HUES6 (cell line): Measurements from ENCODE around the gene ZNF527.
"Not testable (repeated sequence)": the region's sequence is repeated elsewhere in the genome, so short reads cannot be mapped to it uniquely, and the experiment has no call there.

Experiments used
- H3K27ac ChIP-seq: 2 replicates; pipeline ENCODE4 v1.7.0; 2013; ENCODE audit warnings: low read depth, mild to moderate bottlenecking, low read length, inconsistent platforms
- H3K27me3 ChIP-seq: 2 replicates; pipeline ENCODE4 v1.6.1; 2013; ENCODE audit warnings: low read length; ENCODE audit not compliant: control insufficient read depth, insufficient read depth
- H3K36me3 ChIP-seq: 2 replicates; pipeline ENCODE4 v1.6.1; 2013; ENCODE audit warnings: low read length; ENCODE audit not compliant: control insufficient read depth, insufficient read depth
- H3K4me1 ChIP-seq: 2 replicates; pipeline ENCODE4 v1.6.1; 2013; ENCODE audit warnings: low read length; ENCODE audit not compliant: control insufficient read depth, insufficient read depth
- H3K4me3 ChIP-seq: 2 replicates; pipeline ENCODE4 v1.5.1; 2013; ENCODE audit warnings: low read depth, low read length
- H3K9ac ChIP-seq: one replicate; pipeline ENCODE4 v1.6.1; 2013; ENCODE audit warnings: mild to moderate bottlenecking, low read length
- H3K9me3 ChIP-seq: 2 replicates; pipeline ENCODE4 v1.6.1; 2013; ENCODE audit warnings: low read depth, low read length; ENCODE audit not compliant: control insufficient read depth, insufficient read depth

Gene ZNF527

DNA sequence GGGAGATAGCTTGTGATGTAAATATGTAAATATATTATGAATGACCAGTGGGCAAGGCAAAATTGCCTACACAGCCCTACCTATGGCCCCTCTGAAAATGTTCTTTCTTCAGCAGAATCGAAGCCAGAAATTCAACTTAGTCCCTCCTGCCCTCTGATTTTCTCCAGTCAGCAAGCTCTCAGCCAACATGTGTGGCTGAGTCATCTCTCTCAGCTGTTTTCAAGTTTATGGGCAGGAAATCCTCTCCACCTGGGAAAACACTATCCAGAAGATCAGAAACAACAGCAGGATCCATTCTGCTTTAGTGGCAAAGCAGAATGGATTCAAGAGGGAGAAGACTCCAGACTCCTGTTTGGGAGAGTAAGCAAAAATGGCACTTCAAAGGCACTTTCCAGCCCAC lies 8.9 kb upstream of the ZNF527 start:
- peaks cover 63% of the 10 kb centered on the region for H3K36me3 ChIP-seq
- no peak overlapping the region for H3K4me3 ChIP-seq
- no peaks in the 10 kb centered on the region for H3K4me1 ChIP-seq
- no peak overlapping the region for H3K9ac ChIP-seq
- peaks cover 35% of the 10 kb centered on the region for H3K9me3 ChIP-seq
- no peak overlapping the region for H3K27ac ChIP-seq
- no peaks in the 10 kb centered on the region for H3K27me3 ChIP-seq

- H3K4me1 ChIP-seq: no peaks in the 10 kb centered on the region
- peaks cover 35% of the 10 kb centered on the region for H3K9me3 ChIP-seq
- no peaks in the 10 kb centered on the region for H3K27me3 ChIP-seq
- peaks cover 58% of the 10 kb centered on the region for H3K36me3 ChIP-seq
- no peak overlapping the region for H3K9ac ChIP-seq
- no peak overlapping the region for H3K27ac ChIP-seq
- no peak overlapping the region for H3K4me3 ChIP-seq
Measured at GRCh38 chr19:37362733-37363132, 8.2 kb upstream of the ZNF527 start.

DNA sequence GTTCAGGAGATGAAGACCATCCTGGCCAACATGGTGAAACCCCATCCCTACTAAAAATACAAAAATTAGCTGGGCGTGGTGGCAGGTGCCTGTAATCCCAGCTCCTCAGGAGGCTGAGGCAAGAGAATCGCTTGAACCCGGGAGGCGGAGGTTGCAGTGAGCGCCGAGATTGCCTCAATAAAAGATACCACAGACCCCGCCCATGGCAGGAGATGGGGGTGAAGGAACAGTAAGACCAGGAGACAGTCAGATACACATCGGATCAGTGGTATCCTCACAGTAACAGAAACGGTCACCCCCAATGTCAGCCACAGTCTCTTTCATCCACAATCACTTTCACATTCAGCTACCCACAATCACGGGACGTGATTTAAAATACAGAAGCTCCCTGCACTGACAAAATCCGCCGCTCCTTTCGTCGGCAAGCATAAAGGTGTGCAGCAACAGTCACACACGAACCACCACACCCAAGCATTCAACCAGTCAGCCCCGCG lies 466 bp upstream of the ZNF527 start:
- H3K4me3 ChIP-seq: peak overlapping the region; percentile 84
- not testable (repeated sequence) for H3K27me3 ChIP-seq, H3K9me3 ChIP-seq, H3K4me1 ChIP-seq, H3K27ac ChIP-seq
- H3K9ac ChIP-seq: peak overlapping the region; percentile 63
- peaks cover 11% of the 10 kb centered on the region for H3K36me3 ChIP-seq

DNA sequence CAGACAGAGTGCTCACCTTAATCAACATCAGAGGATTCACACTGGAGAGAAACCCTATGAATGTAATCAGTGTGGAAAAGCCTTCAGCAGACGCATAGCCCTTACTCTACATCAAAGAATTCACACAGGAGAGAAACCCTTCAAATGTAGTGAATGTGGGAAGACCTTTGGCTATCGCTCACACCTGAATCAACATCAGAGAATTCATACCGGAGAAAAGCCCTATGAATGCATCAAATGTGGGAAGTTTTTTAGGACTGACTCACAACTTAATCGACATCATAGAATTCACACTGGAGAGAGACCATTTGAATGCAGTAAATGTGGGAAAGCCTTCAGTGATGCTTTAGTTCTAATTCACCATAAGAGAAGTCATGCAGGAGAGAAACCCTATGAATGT lies 18.3 kb downstream of the ZNF527 start:
- H3K27me3 ChIP-seq: no peaks in the 10 kb centered on the region
- no peak overlapping the region for H3K27ac ChIP-seq
- peaks cover 45% of the 10 kb centered on the region for H3K36me3 ChIP-seq
- H3K4me1 ChIP-seq: no peaks in the 10 kb centered on the region
- no peak overlapping the region for H3K4me3 ChIP-seq
- no peak overlapping the region for H3K9ac ChIP-seq
- peaks cover 74% of the 10 kb centered on the region for H3K9me3 ChIP-seq

- H3K4me1 ChIP-seq, H3K27me3 ChIP-seq, H3K4me3 ChIP-seq, H3K9ac ChIP-seq, H3K27ac ChIP-seq: not testable (repeated sequence)
- Histone ChIP-seq H3K36me3 (peaks cover 32% of the 10 kb centered on the region), H3K9me3 (peaks cover 69% of the 10 kb centered on the region)
Measured at GRCh38 chr19:37391399-37391798, 20.5 kb downstream of the ZNF527 start.

GRCh38 chr19:37401078-37401477 lies 30.2 kb downstream of the ZNF527 start:
- Histone ChIP-seq H3K27me3 (no peaks in the 10 kb centered on the region), H3K36me3 (no peaks in the 10 kb centered on the region), H3K4me1 (no peaks in the 10 kb centered on the region), H3K9me3 (peaks cover 69% of the 10 kb centered on the region), H3K27ac (no peak overlapping the region), H3K4me3 (no peak overlapping the region), H3K9ac (no peak overlapping the region)

- Histone ChIP-seq H3K27me3 (no peaks in the 10 kb centered on the region), H3K4me1 (no peaks in the 10 kb centered on the region), H3K36me3 (no peaks in the 10 kb centered on the region), H3K9ac (no peak overlapping the region), H3K9me3 (peaks cover 74% of the 10 kb centered on the region), H3K27ac (no peak overlapping the region), H3K4me3 (no peak overlapping the region)
Measured at GRCh38 chr19:37403403-37403802, 32.5 kb downstream of the ZNF527 start.

- H3K27me3 ChIP-seq, H3K4me3 ChIP-seq, H3K36me3 ChIP-seq, H3K27ac ChIP-seq, H3K4me1 ChIP-seq, H3K9ac ChIP-seq: not testable (repeated sequence)
- H3K9me3 ChIP-seq: peaks cover 72% of the 10 kb centered on the region
Measured at GRCh38 chr19:37406140-37406846, 35.4 kb downstream of the ZNF527 start.

- Histone ChIP-seq H3K4me1 (no peaks in the 10 kb centered on the region), H3K4me3 (no peak overlapping the region), H3K9me3 (peaks cover 86% of the 10 kb centered on the region), H3K36me3 (peaks cover 28% of the 10 kb centered on the region), H3K27me3 (no peaks in the 10 kb centered on the region), H3K27ac (no peak overlapping the region), H3K9ac (no peak overlapping the region)
Measured at GRCh38 chr19:37412700-37413099, 41.8 kb downstream of the ZNF527 start.

DNA sequence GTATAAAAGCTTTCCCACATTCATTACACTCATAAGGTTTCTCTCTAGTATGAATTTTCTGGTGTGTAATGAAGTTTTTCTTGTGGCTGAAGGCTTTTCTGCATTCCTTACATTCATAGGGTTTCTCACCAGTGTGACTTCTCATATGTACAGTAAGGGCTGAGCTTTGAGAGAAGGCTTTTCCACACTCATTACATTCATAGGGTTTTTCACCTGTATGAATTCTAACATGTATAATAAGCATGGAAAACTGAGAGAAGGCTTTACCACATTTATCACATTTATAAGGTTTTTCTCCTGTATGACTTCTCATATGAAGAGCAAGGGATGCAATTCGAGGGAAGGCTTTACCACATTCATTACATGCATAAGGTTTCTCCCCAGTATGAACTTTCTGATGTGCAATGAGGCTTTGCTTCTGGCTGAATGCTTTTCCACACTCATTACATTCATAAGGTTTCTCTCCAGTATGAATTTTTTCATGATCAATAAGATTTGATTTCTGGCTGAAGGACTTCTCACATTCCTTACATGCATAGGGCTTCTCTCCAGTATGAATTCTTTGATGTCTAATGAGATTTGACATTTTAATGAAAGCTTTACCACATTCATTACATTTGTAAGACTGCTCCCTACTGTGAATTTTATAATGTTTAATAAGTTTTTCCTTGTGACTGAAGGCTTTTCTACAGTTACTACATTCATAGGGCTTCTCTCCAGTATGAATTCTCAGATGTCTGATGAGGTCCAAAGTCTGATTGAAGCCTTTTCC lies 42.6 kb downstream of the ZNF527 start:
- Histone ChIP-seq H3K4me1 (no peaks in the 10 kb centered on the region), H3K27ac (no peak overlapping the region), H3K9ac (no peak overlapping the region), H3K36me3 (peaks cover 32% of the 10 kb centered on the region), H3K9me3 (peaks cover 84% of the 10 kb centered on the region), H3K27me3 (no peaks in the 10 kb centered on the region), H3K4me3 (no peak overlapping the region)
